Pulmonary artery endothelial cell (primary cell): Measurements from ENCODE around the gene SORL1. TPM values are rescaled to one million over a fixed set of nuclear protein-coding genes. Genes with fewer than 3 reads are reported as not detected.
"Not testable (repeated sequence)": the region's sequence is repeated elsewhere in the genome, so short reads cannot be mapped to it uniquely, and the experiment has no call there.

Experiments
- DNase-seq: peaks from one replicate; pipeline ENCODE4 v3.0.0-alpha.2; 2011; ENCODE audit warnings: low read depth, low spot score
- total RNA-seq: library from RNA; depleted of rRNA; stranded (reverse); fragments of >200 nt; gene quantifications from 2 replicates; pipeline ENCODE4 v1.2.3, GENCODE V29; 2014

SORL1 gene
- total RNA-seq, 1 donor from 2014 or later, result 0.26 TPM

DNA sequence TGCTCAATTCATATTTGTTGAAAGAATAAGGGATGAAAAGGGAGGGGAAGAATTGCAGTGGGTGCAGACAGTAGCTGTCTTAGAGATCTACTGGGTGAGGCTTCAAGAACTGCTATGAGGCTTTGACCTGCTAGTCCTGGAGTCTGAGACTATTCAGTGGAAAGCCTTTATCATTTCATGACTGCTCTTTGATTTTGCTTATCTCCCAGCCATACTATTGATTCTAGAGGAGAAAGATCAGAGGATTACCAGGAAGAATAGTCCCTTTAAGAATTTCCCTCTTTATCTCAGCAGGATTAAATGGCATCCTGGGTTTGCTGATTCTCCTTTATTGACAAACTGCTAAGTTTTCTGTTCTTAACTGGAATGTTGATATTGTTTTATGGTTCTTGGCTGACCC lies 108.1 kb downstream of the SORL1 start:
- no peak for DNase-seq

DNA sequence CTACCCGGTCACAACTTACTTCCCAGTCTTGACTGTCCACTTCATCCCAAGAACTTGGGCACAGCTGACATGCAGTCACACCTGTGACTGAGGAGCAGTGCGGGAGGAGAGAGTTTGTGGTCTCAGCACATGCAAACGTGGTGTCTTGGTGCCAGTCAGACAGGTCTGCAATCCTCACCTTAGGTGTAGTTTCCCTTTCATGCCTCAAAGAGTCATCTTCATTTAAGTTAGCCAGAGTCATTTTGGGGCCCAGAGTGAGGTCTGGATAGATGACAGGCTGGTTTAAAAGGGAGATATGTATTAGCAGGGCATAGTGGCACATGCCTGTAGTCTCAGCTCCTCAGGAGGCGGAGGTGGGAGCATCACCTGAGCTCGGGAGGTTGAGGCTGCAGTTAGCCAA lies 109.1 kb downstream of the SORL1 start:
- DNase-seq, result no peak

DNA sequence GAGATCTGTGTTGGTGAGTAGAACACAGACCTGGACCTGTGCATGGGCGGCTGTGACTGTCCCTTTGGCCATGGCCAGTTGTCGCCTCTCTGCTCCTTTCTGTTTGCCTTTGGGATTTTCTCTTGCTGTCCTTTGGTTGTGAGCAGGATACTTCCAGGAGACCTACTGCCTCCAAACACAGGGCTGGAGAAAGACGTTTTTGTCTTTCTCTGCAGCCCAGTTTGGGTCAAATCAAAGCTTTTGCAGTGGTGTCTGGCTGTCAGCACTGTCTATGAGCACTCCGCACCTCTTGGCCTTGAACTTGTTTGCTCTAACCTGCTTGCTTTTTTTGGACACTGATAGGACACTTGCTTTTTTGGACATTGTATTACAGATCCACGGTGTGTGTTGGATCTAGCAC lies 109.6 kb downstream of the SORL1 start:
- no peak for DNase-seq

- no peak for DNase-seq
Observed at GRCh38 chr11:121563003-121563402, 110.9 kb downstream of the SORL1 start.

DNA sequence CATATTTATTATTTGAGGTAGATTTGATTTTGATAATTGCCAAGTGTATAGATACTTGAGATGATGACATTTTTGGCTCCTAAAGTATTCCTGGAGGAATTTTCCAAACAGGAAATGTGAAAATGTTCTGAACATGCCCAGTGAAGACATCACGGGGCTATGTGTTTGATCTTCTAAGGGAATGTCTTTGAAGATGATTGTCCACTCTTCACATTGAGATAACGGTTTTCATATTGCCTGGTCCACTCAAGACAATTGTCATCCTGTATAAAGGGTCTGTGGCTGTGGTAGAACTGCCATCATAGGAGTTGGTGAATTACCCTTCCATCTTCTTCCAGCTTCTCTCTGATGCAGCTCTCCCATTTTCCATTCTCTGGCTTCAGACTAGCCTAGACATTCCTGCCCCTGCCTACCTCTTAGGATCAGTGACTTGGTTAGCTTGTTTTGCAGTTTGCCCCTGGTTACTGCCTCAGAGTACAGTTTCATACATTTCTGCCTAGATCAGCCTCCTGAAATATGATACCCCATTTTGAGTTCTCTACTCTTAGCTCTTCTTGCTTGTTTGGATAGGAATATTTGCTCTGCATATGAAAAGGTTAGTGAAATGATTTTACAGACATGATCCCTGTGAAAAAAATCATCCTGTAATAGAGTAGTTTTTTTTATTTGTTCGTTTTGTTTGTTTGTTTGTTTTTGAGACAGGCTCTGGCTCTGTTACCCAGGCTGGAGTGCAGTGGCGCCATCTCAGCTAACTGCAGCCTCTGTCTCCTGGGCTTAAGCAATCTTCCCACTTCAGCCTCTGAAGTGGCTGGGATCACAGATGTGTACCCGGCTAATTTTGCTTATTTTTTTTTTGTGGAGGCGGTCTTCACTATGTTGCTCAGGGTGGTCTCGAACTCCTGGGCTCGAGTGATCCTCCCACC lies 112.0 kb downstream of the SORL1 start:
- DNase-seq, result no peak

DNA sequence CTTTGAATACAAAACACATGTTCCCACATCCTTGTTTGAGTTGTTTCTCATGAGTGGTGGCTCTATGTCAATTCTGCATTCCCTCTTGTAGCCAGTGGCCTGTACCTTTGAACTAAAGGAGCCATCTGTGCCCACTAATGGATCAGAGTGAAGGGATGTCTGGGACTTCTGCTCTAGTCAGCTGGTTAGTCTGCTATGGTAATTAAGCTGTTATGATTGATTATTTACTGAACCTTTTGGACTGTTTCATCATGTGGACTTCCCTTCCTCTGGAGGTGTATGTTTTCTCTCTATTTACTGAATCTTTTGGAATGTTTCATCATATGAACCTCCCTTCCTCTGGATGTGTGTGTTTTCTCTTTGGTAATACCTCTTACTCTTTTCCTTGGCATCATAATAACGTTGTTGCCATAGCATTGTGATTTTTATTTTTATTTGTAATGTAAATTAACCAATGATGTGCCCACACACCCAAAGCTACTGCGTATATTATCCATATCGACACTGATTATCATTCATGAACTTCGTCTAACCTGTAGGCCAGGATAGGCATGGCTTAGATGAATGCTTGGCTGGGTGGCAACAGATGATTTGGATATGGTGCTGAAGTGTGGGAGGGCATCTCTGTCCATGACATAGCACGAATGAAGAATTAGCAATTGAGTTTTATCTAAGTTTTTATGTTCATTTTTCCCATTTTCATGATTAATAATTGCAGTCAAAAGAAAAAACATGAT lies 113.0 kb downstream of the SORL1 start:
- DNase-seq, result no peak

DNA sequence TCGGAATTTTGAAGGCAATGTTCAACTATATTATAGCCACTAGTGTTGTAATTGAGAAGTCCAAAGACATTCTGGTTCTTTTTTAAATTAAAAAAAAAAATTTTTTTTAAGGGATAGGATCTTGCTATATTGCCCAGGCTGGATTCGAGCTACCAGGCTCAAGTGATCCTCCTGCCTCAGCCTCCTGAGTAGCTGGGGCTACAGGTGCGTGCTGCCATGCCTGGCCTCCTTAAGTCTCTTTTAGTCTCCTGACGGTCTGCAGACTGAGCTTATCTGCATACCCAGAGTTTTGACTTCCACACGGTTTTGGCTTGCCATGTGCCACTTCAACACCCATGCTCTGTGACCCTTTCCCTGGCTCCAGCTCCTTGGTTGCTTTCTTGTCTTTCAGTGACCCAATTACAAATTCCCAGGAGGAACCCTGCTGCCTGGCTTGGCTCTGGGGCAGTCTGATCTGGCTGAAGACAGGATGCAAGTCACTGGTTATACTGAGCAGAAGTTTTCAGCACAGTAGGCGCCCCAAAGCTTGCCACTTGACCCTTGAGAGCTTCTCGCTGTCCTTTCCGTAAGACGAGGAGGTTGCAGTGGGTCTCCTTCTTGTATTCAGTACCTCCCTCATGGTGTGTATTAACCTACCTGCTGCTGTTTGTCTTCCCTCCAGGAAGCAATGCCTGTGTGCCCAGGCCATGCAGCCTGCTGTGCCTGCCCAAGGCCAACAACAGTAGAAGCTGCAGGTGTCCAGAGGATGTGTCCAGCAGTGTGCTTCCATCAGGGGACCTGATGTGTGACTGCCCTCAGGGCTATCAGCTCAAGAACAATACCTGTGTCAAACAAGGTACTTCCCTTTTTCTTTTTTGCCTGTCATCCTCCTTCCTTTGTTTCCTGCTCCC lies 114.4 kb downstream of the SORL1 start:
- DNase-seq, result no peak

- DNase-seq, result no peak
Observed at GRCh38 chr11:121567995-121568394, 115.9 kb downstream of the SORL1 start.

DNA sequence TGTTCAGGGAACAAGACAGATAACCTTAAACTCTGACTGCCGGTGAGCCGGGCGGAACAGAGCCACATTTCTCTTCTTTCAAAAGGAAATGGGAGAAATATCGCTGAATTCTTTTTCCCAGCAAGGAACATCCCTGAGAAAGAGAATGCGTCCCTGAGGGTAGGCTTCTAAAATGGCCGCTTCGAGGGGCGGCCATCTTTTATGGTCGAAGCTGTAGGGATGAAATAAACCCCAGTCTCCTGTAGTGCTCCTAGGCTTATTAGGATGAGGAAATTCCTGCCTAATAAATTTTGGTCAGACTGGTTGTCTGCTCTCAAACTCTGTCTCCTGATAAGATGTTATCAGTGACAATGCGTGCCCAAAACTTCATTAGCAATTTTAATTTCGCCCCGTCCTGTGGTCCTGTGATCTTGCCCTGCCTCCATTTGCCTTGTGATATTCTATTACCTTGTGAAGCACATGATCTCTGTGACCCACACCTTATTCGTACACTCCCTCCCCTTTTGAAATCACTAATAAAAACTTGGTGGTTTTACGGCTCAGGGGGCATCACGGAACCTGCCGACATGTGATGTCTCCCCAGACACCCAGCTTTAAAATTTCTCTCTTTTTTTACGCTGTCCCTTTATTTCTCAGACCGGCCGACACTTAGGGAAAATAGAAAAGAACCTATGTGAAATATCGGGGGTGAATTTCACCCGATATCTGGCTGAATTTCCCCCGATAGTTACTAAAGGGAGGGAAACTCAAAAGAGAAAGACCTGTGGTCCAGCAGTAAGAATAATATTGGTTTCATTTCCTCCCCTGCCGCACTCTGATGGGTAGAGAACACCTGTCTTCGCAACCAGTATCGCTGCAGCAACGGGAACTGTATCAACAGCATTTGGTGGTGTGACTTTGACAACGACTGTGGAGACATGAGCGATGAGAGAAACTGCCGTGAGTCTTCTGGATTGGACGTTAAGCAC lies 117.5 kb downstream of the SORL1 start:
- DNase-seq, result not testable (repeated sequence)

GRCh38 chr11:121570453-121570852 lies 118.3 kb downstream of the SORL1 start:
- no peak for DNase-seq

DNA sequence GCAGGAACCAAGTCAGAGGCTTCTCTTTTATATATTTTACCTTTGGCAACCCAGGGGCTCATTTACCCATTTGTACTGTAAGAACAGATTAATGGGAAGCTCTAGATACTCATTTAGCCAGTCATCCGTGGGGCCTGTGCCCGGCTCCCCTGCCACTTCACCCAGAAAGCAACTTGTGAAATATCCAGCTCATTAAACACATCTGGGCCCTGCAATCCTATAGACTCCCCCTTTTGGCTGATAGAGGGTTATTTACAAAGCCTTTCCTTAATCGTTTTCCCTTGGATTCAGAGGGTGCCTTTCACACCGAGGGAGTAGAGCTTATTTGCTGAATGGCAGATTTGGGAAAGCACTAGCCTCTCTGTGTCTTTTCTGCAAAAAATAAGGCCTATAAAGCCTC lies 119.4 kb downstream of the SORL1 start:
- no peak for DNase-seq

- DNase-seq, result no peak
Observed at GRCh38 chr11:121572571-121573059, 120.5 kb downstream of the SORL1 start.

GRCh38 chr11:121574801-121575200 lies 122.7 kb downstream of the SORL1 start:
- no peak for DNase-seq

DNA sequence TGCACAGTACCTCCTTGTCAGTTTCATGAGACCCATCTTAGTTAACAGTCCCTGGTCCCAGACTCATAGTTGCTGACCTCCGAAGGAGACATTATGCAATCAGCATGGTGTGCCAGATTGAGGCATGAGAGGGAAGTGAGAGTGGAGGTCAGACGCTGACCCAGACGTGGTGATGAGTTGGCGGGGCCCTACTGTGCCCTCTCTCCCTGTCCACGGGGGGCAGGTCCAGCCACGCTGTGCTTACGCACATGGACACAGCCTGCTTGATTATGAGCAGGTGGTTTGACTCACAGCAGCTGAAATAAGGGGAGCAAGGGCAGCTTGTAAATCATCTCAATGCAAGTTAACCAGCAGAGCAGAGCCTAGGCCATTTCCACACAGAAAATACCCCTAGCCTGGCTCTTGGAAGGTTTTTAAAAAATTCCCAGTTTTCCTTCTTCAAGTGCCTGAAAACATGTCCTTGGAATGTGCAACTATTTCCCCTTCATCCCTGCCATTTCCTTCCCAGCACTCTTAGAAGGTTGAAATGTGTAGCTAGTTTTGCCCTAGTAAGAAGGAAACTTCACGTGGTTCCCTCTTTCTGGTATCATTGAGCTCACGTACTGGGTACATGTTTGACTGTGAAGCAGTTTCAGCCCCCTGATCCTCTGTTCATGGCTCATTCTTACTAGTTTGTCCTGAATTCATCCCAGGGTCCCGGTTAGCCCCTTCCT lies 123.3 kb downstream of the SORL1 start:
- DNase-seq, result no peak

- DNase-seq, result no peak
Observed at GRCh38 chr11:121575963-121576290, 123.8 kb downstream of the SORL1 start.

- no peak for DNase-seq
Observed at GRCh38 chr11:121576531-121576930, 124.4 kb downstream of the SORL1 start.

DNA sequence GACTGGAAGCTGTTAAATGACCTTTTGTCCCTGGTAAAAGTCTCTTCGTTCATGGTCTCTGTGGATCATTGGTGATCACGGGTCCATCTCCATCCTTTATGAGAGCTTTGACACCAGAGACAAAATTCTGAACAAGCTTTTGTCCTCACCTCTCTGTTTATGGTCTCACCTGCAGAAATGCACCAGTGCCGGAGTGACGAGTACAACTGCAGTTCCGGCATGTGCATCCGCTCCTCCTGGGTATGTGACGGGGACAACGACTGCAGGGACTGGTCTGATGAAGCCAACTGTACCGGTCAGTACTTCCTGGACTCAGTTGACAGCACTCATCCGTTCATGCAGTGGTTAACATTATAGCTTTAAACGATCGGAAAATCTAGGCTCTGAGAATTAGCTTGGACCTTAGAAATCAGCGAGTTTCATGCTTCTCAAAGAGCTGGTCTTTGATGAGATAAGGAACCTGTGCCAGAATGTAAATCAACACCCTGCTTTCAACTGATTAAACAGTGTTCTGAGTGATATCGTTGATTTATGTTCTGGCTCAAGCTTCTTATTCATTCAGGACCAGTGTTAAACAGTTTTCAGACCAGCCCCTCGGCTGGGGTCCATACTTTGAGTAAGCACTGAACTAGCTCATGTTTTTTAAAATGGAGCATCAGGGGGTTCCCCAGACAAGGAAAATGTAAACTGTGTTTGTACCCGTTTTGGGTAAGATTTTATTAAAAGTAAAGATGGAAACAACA lies 125.2 kb downstream of the SORL1 start:
- no peak for DNase-seq

DNA sequence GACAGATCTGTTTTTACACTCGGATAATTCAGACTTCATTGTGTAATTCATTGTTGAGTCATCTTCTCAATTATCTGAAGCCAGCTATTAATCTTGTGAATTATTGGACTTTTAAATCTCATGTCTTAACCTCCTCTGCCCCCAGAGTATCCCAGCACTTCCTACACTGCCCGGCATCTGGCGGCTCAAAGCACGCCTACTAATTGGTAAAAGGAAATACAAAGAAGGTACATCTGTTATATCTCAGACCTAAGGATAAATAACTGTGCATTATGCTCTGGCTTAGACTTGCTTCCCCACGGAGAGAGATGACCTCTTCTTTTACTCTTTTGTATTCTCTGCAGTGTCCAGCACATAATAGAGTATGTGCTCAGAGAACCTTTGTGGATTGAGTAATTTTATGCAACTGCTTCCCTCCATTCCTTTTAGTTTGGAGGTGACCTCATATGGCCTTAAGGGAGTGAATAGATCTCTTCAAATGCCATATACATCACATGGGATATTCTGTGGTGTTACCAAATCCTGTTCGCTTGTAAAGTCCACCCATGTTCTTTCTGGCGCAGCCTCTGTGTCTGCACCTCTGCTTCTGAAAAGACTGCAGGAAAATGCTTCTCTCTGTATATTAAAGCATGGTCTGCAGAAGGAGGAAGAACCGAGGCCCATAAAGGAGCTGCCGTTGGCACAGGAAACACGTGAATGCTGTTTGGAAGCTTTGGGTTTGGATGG lies 126.3 kb downstream of the SORL1 start:
- DNase-seq, result no peak
